RKO (cell line): ENCODE results near the gene ILF2.

Experiments used
- DNase-seq: peaks from one replicate; pipeline ENCODE4 v3.0.0-alpha.2; 2016; ENCODE audit warnings: low spot score

ILF2 gene

DNA sequence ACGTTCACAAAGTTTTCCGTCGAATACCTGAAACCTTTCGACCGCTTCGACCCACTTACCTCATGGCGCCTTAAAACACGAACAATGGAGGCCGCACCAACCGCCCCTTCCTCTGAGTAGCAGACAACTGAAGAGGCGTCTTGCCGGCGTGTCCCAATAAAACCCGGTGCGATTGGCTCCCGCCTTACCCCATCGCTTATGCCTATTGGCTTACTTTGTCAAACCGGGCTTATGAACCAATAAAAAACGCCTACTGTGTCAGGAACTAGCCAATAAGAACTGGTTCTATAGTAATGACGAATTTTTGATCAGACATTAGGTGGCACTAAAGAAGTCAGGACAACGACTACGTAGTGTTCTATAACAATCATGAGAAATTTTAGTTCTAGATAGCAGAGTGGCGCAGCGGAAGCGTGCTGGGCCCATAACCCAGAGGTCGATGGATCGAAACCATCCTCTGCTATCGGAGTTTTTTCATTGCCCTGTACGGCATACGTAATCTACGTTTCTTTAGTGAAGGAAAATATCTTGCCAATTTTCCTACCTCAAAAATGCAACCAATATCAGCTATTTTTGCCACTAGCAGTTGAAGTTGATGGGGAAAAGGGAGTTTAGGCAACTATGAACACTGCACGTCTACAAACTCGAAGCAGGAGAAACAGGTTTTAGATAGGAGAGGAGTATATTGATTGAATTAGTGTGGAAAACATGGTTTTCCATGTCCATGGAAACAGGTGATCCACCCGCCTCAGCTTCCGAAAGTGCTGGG, at the start of gene ILF2:
TSS of gene ILF2 (minus strand) at position 135 of the 769 bp plus-strand sequence. CDS start at position 64, 71 bp downstream.
- DNase-seq = peak; percentile 100

DNA sequence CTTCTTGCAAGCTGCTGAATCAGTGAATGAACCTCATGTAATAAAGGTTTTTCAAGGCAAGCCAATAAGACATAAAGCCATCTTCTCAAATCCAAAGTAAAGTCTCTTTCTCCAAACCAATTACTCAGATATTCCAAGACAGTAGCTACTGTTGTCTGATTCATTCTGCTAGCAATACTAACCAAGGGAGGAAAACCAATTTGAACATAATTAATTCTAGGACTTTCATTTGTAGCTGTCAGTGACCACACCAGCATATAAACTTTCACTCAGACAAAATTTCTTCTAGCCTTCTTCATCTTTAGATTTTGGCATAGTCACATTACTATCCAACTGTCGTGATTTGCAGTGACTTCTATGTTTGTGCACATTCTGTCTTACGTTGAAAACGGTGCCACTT, 46.5 kb upstream of the ILF2 start:
- DNase-seq = peak; percentile 28

DNA sequence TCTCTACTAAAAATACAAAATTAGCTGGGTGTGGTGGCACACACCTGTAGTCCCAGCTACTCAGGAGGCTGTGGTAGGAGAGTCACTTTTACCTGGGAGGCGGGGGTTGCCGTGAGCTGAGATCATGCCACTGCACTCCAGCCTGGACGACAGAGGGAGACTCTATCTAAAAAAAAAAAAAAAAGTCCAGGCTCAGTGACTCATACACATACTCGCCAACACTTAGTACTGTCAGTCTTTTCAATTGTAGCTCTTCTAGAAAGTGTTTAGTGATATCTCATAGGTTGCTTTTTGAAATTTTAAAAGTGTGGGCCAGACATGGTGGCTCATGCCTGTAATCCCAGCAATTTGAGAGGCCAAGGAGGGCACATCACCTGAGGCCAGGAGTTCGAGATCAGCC, 45.4 kb upstream of the ILF2 start:
- DNase-seq = peak; percentile 27

DNA sequence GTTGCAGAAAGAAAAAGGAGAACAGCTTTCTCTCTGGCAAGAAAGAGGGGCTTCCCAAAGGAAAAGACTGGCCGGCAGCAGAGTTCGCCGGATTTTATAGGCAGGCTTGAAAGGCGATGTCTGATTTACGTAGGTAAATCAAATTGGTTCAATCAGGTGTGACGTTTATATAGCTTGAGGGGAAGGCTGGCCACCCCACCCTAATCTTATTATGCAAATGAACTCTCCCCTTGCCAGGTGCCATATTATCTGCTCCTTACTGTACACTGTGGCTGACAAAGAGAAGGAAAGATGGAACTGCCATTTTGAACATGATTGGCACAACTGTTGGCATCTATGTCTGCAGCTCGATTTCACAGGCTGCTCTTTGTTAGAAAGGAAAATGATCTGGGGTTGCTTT, 40.2 kb upstream of the ILF2 start:
- no peak for DNase-seq

DNA sequence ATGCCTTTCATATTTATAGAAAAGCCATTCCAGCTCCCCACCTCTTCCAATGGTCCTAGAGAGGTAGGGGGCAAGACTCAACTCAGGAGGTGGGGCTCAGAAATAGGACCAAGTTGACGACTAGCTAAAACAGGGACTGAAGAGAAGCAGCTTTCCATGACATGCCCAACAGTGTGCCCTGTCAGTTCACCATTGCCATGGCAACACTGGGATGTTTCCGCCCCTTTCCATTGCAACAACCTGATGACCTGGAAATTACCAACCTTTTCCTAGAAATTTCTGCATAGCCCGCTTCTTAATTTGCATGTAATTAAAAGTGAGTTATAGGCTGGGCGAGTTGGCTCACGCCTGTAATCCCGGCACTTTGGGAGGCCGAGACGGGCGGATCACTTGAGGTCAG, 34.7 kb upstream of the ILF2 start:
- DNase-seq = no peak

DNA sequence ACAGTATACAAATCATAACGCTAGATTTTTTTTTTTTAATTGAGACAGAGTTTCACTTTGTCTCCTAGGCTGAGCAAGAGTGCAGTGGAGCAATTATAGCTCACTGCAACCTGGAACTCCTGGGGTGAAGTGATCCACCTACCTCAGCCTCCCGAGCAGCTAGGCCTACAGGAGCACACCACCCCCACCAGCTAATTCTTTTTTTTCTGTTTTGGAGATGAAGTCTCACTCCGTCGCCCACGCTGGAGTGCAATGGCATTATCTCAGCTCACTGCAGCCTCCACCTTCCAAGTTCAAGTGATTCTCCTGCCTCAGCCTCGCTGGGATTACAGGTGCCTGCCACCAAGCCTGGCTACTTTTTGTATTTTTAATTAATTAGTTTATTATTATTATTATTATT, 29.0 kb upstream of the ILF2 start:
- no peak for DNase-seq

DNA sequence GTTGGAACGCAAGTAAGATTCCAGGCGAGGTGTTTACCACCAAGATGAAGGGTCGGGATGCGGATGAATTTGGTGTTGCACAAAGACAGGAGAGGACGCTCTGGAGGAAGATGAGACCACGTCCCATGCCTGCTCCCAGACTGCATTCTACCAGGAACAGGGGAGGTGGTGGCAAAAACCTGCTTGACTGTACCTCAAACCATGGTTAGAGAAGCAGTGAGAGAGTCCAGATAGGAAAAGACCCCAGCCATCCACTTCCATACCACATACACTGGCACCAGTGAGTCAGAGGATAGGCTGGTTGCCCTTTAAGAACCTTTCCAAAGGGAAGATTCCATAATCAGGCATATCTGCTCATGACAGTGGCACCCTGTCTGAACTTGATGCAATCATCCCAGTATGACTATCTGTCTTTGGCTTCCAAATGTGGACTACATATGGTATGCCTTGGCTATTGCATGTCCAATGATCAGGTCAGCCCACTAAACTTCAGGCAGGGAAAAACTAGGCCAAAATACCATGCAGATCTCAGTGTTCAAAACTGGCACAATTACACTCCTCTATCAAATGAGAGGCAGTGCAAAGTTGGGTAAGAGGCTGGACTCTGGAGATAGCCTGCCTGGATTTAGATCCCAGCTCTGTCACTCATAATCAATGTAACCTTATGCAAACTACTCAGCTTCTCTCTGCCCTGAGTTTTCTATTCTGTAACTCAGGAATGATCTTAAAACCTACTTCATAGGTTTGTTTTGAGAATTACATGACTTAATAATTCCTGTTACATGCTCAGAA, 28.3 kb upstream of the ILF2 start:
- DNase-seq = no peak

DNA sequence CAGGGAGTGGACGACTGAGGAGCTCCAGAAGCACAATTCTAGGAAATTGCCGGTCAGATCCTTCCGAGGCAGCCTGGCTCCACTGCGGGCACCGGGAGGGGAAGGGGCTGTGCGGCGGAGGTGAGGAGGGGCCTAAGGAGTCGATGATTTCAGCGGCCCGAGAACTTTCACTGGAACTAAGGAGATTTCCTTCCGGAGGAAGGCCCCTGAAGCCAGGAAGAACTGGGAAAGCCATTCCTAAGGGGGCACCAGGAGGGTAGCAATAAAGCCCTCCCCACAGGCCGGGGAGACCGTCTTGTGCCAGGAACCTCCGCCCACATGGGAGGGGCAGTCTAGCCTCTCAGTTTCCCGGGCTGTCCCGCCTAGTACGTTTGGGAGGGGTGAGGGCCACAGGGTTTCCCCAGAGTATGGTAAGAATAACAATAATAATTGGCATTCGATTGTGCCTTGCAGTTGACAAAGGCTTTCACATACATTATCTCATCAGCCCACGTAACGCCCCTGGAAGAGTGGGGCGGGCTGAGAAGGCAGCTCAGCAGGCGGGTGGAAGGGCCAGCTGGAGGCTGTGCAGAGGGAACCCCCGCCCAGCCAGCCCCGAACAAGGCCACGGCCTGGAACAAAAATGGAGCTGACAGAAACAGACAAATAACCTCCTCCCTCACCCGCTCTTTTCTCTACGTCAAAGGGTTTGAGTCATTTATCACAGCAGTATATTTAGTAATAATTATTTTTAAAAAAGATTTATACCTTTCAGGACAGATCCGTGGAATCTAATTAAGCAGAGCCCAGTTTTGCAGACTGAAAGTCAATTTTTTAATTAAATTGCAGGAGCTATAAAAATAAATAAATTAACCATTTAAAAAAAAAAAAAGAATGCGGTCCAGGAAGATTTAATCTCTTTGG, 27.5 kb upstream of the ILF2 start:
- no peak for DNase-seq

DNA sequence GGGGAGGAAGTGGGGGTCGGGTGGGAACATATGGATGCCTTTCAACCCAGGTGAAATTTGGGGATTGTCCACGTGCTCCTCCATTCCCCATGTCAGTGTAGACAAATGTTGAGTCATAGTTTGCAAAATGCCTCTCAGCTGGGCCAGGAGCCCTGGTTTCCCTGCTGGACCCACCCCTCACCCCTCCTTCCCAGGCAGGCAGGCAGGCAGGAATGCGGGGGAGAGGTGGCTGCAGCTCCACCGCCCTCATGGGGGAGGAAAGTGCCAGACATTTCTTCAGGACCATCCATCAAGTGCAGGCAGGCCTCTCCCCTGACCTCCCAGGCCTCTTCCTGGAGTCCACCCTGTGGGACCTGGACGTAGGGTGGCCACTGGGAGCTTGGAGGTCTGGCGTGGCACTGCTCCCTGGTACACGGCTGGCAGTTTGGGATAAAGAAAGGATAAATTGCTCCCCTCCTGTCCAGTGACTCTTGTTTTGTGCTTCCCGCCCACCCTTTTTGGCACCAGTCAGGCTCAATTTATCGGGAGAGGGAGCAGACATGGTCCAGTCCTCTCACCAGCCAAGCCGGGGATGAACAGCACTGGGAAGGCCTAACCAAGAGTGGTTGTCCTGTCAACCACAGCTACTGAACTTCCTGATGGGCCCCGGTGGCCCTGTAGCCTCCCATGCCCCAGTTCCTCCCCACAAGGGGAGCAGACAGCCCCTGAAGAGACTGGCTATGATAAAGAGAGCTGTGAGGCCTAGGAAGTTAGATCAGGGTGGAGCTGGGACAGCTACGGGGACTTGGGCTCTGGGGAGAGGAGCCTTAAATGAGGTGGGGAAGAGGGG, 26.6 kb upstream of the ILF2 start:
- no peak for DNase-seq

DNA sequence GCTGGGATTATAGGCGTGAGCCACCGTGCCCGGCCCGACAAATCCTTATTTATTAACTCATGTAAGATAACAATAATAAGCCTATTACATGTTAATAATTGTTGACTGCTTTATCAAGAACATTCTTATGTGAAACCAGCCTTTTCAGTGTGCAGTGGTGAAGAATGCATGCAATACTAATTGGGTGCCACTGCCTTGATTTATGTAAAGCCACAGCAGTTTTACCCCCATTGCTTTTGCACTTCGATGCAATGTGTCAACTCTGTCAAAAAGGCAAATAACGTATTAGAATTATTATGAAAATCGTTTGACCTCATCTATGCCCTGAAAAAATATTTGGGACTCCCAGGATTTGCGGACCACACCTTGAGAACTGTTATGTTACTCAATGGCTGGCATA, 25.9 kb upstream of the ILF2 start:
- no peak for DNase-seq

DNA sequence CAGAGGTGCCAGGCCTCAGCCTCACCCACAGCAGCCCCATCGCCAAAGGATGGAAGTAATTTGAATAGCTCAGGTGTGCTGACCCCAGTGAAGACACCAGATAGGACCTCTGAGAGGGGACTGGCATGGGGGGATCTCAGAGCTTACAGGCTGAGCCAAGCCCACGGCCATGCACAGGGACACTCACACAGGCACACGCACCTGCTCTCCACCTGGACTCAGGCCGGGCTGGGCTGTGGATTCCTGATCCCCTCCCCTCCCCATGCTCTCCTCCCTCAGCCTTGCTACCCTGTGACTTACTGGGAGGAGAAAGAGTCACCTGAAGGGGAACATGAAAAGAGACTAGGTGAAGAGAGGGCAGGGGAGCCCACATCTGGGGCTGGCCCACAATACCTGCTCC, 22.7 kb upstream of the ILF2 start:
- DNase-seq = no peak

DNA sequence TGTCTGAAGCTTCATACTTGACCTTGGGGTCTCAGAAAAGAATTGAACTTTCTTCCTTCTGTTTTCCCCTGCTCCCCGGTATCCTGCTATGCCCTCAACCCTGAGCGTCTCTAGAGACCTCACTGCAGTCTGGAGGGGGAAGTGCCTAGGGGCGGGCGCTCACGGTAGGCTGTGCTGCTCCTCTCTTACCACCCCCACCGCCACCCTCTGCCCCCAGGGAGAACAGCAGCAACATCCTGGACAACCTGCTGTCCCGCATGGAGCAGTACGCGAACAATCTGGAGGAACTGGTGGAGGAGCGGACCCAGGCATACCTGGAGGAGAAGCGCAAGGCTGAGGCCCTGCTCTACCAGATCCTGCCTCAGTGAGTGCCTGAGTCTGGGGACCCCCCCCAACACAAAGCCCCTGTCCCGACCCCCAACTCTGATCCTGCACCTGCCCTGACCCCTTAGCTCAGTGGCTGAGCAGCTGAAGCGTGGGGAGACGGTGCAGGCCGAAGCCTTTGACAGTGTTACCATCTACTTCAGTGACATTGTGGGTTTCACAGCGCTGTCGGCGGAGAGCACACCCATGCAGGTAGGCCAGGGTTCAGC, 18.0 kb upstream of the ILF2 start:
- no peak for DNase-seq

DNA sequence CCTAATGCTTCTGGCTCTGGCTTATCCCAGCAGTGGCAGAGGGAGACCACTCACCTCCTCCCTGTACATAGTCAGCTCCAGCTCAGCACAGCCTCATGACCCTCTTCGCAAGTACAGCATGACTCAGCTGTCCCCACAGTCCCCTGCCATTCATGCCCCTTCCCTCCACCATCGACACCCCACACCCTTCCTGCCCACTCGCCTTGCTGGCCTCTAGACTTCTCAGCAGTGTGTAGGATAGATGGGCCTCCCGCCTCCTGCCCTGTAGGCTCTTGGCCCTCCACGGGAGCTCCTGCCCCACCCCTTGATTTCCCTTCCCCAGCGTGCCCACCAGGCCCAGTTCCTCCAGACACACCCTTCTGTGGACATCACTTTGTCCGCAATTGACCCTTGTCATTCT, 17.5 kb upstream of the ILF2 start:
- no peak for DNase-seq

DNA sequence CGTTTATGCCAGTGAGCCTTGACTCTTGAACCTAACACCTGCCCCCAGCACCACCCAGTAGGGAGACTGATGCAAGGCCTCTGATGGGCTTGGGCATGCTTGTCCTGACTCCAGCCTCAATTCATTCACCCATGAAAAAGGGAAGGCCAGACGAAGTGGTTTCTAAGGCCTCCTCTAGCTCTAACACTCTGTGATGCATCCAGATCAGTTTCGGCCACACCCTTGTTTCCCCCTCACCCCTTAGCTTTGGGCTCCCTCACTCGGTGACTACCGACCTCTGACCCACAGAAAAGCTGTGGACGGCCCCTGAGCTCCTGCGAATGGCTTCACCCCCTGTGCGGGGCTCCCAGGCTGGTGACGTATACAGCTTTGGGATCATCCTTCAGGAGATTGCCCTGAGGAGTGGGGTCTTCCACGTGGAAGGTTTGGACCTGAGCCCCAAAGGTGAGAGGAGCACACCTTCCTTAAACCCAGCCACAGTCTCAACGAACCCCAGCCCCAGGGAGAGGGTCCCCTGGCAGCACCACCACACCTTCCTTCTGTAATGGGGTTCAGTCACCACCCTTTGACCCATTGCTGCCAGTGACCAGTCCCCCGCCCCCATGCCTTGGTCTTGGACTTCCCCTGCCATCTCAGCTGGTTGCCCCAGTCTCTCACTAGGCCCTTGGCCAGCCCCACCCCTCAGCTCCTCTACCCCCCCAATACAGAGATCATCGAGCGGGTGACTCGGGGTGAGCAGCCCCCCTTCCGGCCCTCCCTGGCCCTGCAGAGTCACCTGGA, 16.7 kb upstream of the ILF2 start:
- DNase-seq = no peak

DNA sequence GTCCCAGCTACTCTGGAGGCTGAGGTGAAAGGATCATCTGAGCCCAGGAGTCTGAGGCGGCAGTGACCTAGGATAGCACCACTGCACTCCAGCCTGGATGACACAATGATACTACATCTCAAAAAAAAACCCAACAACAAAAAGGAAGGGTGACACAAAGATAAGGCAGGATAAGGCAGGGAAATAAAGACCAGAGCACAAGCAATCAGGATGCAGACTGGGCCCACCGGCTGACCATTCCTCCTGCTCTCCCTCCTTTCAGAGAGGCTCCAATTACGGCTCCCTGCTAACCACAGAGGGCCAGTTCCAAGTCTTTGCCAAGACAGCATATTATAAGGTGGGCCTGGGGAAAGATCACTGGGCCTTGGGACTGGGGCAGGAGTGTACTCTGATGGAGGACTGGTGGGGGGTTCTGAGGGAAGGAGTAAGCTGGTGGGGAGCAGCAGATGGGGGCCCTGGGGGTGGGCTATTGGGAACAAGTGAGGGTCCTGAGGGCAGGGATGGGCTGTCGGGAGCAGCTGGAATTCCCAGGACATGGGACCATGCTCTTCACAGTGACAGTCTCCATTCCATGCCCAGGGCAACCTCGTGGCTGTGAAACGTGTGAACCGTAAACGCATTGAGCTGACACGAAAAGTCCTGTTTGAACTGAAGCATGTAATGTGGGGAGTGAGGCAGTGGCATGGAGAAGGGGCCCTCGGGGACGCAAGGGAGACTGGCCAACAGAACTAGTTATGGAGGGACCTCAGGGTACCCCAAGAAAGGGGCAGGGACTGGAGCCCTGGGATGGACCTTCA, 14.9 kb upstream of the ILF2 start:
- no peak for DNase-seq

DNA sequence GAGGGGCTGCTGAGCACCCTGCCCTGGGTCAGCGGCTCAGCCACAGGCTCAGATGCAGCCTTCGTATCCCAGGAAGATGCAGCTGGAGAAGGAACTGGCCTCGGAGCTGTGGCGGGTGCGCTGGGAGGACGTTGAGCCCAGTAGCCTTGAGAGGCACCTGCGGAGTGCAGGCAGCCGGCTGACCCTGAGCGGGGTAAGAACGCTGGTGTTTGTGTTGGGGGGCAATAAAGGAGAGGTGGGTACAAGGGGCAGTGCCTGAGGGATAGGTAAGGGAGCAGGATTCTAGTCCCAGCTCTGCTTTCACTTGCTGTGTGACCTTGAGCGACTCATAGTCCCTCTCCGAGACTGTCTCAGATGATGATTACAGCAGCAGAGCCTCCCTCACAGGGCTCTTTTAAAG, 14.1 kb upstream of the ILF2 start:
- no peak for DNase-seq

DNA sequence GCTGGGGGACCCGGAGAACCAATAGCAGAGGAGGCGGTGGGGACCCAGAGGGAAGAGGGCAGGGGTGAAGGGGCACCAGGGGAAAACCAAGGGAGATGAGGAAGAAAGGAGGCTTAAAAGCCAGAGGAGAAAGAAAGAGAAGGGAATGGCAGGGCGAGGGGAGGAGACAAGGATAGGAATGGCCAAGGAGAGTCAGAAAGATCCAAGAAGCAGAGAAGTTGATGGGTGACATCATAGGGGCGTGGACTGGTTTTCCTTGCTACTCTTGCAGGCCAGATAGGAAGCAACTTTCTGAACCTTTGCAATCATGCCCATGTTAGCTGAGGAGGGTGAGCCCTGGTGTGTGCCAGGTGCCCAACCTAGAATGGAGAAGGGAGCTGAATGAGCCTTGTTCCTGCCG, 13.1 kb upstream of the ILF2 start:
- DNase-seq = no peak

DNA sequence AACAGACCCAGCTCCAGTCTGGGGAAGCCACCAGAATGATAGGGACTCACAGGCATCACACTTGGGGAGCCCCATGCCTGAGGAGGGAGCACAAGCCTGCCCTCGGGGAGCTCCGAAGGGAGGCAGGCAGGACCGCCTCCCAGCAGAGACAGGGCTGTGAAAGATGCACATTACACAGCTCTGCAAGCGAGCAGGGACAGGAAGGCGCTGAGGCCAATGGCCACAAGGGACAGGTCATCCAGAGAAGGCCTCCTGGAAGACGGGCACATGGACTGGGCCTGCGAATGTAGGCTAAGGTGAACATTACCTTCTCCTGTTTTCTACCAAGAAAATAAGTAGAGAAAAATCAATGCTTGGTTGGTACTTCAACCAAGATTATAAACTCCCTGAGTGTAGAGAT, 11.9 kb upstream of the ILF2 start:
- DNase-seq = no peak

DNA sequence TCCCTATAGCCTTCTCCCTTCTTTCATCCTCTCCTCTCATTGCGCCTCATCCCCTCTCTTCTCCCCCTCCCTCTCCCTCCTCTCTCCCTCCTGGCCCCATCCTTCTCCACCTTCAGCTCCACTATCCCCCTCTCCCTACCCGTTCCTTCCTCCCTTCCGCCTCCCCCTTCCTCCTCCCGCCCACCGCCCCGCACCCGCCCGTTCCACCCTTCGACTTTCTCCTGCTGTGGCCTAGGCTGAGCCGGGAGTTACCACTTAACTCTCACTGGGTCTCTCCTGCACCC, 9.3 kb upstream of the ILF2 start:
- DNase-seq = no peak
